GM19455 (cell line): ENCODE results near the gene GABRR1.
"Not testable (repeated sequence)": the region's sequence is repeated elsewhere in the genome, so short reads cannot be mapped to it uniquely, and the experiment has no call there.

ENCODE experiments used
- ATAC-seq: cut with Tn5 transposase; IDR thresholded peaks from one replicate; pipeline ENCODE4 v1.9.1; 2021; ENCODE audit not compliant: unreplicated experiment

The GABRR1 gene

DNA sequence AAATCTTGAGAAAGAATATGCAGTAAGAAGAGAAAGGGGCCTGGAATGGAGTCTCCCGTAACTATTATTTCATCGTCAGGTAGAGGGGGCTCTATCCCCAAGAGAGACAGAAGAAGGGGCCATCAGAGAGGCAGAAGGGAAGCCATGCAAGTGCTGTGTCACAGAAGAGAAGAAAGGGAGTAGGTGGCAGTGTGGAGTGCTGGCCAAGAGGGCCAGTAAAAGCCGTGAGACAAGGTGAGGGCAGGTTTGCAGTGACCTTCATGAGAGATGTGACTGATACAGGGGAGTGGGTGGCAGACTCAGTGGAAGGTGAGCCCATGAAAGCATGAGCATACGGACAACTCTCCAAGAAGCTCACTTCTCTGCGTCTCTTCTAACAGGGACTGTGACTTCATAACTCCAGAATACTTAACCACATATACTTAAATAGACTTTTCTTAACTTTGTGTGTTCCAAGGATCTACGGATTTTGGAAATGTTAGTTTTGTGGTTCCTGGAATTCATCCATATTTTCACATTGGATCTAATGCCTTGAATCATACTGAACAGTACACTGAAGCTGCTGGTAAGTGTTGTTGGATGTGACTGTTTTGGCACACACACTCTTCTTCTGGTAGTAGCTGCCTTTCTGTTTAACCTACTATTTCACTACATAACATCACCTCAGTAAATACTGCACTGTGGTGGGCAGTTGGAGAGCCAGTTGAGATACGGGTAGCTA, 55.7 kb downstream of the GABRR1 start:
- no peak for ATAC-seq

DNA sequence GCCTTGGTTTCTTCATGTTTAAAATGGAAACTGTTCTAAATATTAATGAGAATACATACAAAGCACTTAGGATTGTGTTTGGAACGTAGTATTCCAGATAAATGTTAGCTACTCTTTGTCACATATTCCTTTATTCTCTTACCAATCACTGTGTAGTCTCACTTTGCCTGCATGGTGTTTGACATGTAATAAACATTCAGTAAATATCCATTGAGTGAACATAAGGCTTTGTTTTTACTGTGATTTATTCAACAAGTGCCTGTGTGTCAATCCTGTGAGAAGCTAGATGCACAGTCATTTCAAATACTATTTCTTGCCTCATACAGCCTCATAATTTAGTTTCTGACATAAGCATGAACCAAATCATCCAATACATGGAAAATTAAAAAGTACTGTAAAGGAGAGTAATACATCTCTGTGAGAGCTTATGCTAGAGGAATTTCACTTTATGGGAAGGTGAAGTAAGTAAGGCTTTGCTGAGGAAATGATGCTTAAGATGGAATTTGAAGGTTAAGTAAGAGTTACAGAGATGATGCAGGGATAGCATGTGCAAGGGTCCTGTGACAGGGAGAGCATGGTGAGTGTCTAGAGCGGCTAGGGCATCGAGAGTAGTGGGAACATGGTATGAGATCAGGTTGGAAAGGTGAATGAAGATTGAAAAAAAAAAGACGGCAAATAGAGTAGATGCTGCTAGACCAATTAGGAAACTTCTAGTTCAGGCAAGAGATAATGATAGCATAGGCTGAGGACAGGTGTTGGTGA, 56.6 kb downstream of the GABRR1 start:
- ATAC-seq = no peak

DNA sequence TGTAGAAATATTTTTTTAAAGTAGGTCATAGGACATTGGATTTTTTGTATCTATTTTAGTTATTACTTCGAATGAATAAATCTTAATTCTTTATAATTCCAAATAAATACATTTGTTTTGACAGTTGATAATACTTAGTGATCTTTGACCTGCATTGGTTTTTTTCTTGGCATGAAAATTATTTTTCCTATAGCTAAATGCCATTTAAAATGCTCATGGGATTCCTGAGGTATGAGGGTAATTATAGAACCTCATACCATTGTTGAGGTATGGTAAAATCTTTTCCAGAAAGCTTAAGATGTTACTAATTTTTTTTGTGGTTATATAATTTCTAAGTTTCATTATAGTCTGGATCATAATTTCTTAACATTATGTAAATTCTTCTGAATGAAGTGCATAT, 63.0 kb downstream of the GABRR1 start:
- no peak for ATAC-seq

GRCh38 chr6:89148016-89148750, 69.0 kb downstream of the GABRR1 start:
- ATAC-seq = no peak

DNA sequence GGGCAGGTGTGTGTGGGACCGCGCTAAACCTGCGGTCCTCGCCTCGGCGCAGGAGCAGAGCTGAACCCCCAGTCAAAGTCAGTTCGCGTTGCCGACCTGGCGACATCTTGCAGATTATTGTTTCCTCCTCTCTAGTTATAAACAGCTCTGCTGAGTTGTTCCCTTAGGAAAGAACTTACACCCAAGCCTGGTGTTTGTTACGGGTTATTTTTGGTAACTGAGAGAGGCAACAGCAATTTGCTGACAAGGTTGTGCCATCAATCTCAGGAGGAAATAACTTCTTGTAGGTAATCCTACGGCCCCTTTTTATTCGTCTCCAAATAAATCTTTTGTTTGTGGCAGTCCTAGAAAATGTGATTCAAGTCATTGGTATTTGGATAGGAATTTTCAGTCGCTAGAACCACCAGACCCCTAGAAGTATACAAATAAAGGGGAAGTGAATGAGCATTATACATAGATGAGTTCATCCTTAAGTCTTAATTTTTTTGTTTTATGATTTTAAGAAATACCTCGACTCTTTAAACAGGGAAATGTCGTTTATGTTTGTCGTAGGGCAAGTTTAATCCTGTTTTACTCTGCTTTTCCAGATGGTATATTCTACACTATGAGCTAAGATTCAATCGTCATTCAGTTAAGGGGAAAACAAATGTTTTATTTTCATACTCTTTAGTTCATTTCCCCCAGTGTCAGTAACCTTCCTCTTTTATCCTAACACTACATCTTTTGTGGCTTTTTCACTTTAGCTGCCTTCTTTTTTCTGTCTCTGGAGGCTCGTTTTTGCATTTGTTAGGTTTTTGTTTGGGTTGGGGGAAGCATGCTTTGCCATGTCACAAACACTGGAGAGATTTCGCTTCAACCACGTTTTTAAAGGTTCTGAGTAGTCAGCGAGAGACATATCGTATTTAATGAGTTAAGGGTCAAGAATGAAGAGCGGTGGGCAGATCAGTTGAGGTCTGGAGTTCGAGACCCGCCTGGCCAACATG, 70.1 kb downstream of the GABRR1 start:
- ATAC-seq = peak; percentile 31

DNA sequence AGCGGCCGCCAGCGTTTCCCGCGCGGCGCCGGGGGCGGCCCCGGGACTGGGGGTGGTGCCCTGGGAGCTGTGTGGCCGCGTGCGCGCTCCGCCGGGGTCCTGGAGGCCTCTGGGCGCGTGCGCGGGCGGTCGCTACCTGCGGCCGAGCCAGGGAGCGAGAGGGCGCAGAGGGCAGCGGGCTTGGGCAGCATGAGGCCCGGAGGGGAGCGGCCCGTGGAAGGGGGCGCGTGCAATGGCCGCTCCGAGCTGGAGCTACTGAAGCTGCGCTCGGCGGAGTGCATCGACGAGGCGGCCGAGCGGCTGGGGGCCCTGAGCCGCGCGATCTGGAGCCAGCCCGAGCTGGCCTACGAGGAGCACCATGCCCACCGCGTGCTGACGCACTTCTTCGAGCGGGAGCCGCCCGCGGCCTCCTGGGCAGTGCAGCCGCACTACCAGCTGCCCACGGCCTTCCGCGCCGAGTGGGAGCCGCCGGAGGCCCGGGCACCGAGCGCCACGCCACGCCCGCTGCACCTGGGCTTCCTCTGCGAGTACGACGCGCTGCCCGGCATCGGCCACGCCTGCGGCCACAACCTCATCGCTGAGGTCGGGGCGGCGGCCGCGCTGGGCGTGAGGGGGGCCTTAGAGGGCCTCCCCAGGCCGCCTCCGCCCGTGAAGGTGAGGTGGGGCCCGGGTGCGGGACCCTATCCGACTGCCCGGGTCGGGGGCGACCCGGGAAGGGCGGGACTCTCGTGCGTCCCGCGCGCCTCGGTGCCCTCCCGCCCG, 71.0 kb downstream of the GABRR1 start, which contains the start of gene PM20D2:
Gene PM20D2, plus strand, starts transcription at position 100 of the 762 bp plus-strand sequence. Its CDS starts 90 bp downstream, at position 190.
- peak; percentile 73 for ATAC-seq

DNA sequence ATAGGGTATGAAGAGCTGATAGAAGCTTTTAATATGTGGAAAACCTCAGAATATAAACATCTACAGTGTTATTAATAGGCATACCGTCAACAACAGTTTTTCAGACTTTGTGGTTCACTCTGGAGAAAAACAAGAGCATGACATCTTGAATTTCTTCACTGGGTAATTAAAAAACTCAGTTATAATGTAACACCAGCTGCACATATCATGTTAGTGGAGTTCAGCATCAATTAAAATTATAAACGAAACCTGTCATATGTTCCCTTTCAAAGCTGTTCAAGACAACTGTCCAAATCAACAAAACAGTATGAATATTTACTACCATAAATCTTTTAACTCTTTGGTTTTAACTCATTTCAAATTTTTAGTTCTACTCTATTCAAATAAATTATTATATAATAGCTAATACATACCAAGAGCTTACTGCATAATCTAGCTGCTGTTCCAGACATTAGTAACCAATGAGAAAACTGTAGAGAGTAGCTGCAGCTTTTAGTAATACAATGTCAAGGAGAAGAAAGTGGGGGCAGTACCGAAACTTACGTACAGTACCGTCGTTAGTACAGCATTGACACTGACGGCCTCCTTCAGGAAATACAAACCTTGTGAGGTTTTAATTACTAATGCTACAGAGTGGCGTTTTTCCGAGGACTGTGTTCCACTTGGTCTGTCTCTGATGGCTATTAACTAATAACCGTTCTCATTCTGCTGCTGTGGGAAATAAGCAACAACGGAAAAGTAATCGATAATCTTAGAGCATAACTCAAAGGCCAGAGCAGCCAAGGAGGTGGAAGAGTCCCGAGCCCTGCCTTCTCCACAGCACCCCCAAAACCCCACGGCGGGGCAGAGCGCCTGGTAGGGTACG, 71.8 kb downstream of the GABRR1 start:
- ATAC-seq = peak; percentile 56

GRCh38 chr6:89144354-89144906, 72.7 kb downstream of the GABRR1 start:
- ATAC-seq = peak; percentile 42

- no peak for ATAC-seq
Measured at GRCh38 chr6:89140347-89141156, 76.6 kb downstream of the GABRR1 start.

- ATAC-seq = no peak
Measured at GRCh38 chr6:89139509-89140346, 77.4 kb downstream of the GABRR1 start.

GRCh38 chr6:89138173-89138572, 79.0 kb downstream of the GABRR1 start:
- no peak for ATAC-seq

DNA sequence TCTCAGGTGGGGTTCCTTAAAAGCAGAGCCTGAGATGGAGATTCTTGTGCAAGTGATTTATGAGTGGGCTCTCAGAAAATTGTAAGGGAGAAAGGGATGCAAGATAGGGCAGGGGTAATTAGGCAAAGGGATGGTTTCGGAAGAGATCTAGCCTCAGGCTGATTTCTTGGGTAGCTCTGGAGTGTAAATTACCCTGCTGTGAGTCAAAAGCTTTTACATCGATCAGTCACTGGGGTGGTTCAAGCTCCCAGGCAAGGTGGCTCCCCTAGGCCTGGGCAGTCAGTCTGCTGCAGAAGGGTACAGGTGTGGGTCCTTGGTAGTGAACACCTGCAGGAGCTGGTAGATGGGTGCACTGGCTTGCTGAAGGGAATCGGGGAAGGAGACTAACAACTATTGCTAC, 82.4 kb downstream of the GABRR1 start:
- no peak for ATAC-seq

- ATAC-seq = no peak
Measured at GRCh38 chr6:89133981-89134380, 83.2 kb downstream of the GABRR1 start.

GRCh38 chr6:89132057-89132456, 85.1 kb downstream of the GABRR1 start:
- ATAC-seq = no peak

DNA sequence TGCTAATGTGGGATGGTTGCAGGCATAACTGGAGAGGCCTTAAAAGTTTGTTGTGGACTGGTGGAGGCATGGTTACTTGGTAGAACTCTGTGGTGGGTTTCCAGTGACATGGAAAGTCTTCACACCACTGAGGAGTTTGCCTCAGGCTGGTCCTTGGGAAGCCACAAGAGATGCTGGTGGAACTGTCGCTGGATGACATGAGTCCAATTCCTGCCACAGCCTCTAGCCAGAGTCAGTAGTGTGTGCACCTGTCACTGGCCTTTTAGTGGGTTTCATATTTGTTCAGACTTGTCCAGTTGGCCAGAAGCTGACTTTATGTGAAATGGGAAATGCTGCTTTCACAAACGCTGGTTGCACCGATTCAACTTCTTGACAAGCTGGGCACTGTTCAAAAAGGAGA, 85.6 kb downstream of the GABRR1 start:
- no peak for ATAC-seq

- not testable (repeated sequence) for ATAC-seq
Measured at GRCh38 chr6:89128256-89128671, 88.9 kb downstream of the GABRR1 start.
